K562 (cell line): Measurements from ENCODE around the gene HMOX2. TPM values are rescaled to one million over a fixed set of nuclear protein-coding genes. Genes with fewer than 3 reads are reported as not detected.

Experiments
- MTA3 ChIP-seq: fragments of 450-650 bp; formaldehyde crosslinking; IDR thresholded peaks from 2 replicates; pipeline ENCODE4 v1.6.1; 2017; ENCODE audit warnings: mild to moderate bottlenecking, borderline replicate concordance
- MYC ChIP-seq, 2 experiments: fragments of 250-450 bp in 1 of 2; sonication (Bioruptor Pico) in 1 of 2; IDR thresholded peaks; 2 replicates each; pipeline versions ENCODE4 v1.5.1 to v1.6.1; 2012 to 2021; ENCODE audit warnings: low read depth in 2 of 2, borderline replicate concordance in 1 of 2, improper control_type of control experiment in 1 of 2, low read length in 1 of 2, mild to moderate bottlenecking in 1 of 2, moderate library complexity in 1 of 2
- PPARD ChIP-seq: fragments of 250-450 bp; sonication (Bioruptor Pico); IDR thresholded peaks from 2 replicates; pipeline ENCODE4 v1.8.0; 2022; ENCODE audit warnings: inconsistent platforms, mild to moderate bottlenecking, moderate library complexity
- SAFB ChIP-seq: fragments of 200-400 bp; formaldehyde crosslinking; IDR thresholded peaks from 2 replicates; pipeline ENCODE4 v1.6.1; 2017; ENCODE audit warnings: low read depth, low read length, borderline replicate concordance
- SIRT6 ChIP-seq: IDR thresholded peaks from one replicate; pipeline ENCODE4 v1.6.1; 2012; ENCODE audit warnings: low read depth, mild to moderate bottlenecking, control low read depth, inconsistent platforms, low read length, moderate library complexity
- SMARCC2 ChIP-seq: fragments of 450-650 bp; IDR thresholded peaks from 2 replicates; pipeline ENCODE4 v1.6.1; 2017; ENCODE audit warnings: antibody characterized with exemption, moderate library complexity, mild to moderate bottlenecking, low read depth
- STAT6 ChIP-seq: sonication (generic); formaldehyde crosslinking; IDR thresholded peaks from 2 replicates; pipeline ENCODE4 v1.8.1; 2023; ENCODE audit warnings: mild to moderate bottlenecking, missing genetic modification reagents
- ZNF384 ChIP-seq: IDR thresholded peaks from 2 replicates; pipeline ENCODE4 v1.6.1; 2012; ENCODE audit warnings: low read depth, low read length, improper control_type of control experiment
- ZNF695 ChIP-seq: fragments of 450-650 bp; formaldehyde crosslinking; IDR thresholded peaks from 2 replicates; pipeline ENCODE4 v1.4.0; 2020; ENCODE audit warnings: mild to moderate bottlenecking, moderate library complexity
- ZNF699 ChIP-seq: fragments of 250-450 bp; sonication (Bioruptor Pico); IDR thresholded peaks from 2 replicates; pipeline ENCODE4 v1.8.0; 2021; ENCODE audit warnings: mild to moderate bottlenecking, moderate library complexity; ENCODE audit not compliant: insufficient replicate concordance
- polyA plus RNA-seq, 8 experiments: library from polyadenylated mRNA; depleted of rRNA in 4 of 8; stranded (reverse) in 5 of 8; unstranded in 3 of 8; fragments of >200 nt; fragmentation: Nextera tagmentation in 2 of 8; fragmentation: Illumina TruSeq in 1 of 8; extraction: Ambion mirVana in 2 of 8; extraction: Trizol in 1 of 8; gene quantifications; 2 replicates each; pipeline versions ENCODE4 v1.2.1 to v1.2.3, GENCODE V29; 2011 to 2014; ENCODE audit warnings: inconsistent platforms in 1 of 8, missing spikeins in 1 of 8
- total RNA-seq, 7 experiments: library from RNA; depleted of rRNA in 6 of 7; stranded (reverse); fragments of >200 nt in 6 of 7; fragmentation: Illumina TruSeq in 2 of 7; extraction: Trizol in 2 of 7; gene quantifications; 2 replicates each; pipeline versions ENCODE4 v1.2.1 to v1.2.3, GENCODE V29; 2011 to 2021; ENCODE audit warnings: low replicate concordance in 1 of 7
- TF ChIP-seq, protein P1 (sequence below), 2 experiments: fragments of 450-650 bp; IDR thresholded peaks; 2 replicates each; pipeline ENCODE4 v1.6.1; 2016
- TF ChIP-seq, protein P2 (sequence below): fragments of 450-650 bp; IDR thresholded peaks from one replicate; pipeline ENCODE4 v1.6.1; 2018; ENCODE audit warnings: mild to moderate bottlenecking, moderate library complexity; ENCODE audit not compliant: partially characterized antibody
- TF ChIP-seq, protein P3 (sequence below): IDR thresholded peaks from 3 replicates; pipeline ENCODE4 v1.6.1; 2011; ENCODE audit warnings: borderline replicate concordance, mild to moderate bottlenecking, moderate library complexity; ENCODE audit not compliant: insufficient read length; ENCODE audit errors: extremely low read depth

Gene HMOX2
- total and polyA plus RNA-seq, 9 of the 15 experiments (the other 6 are each of a cell fraction or from before 2014, with no cell fraction given) = 26.8 to 87.4 (median 57.4) TPM

- TF ChIP-seq, protein P1, sequence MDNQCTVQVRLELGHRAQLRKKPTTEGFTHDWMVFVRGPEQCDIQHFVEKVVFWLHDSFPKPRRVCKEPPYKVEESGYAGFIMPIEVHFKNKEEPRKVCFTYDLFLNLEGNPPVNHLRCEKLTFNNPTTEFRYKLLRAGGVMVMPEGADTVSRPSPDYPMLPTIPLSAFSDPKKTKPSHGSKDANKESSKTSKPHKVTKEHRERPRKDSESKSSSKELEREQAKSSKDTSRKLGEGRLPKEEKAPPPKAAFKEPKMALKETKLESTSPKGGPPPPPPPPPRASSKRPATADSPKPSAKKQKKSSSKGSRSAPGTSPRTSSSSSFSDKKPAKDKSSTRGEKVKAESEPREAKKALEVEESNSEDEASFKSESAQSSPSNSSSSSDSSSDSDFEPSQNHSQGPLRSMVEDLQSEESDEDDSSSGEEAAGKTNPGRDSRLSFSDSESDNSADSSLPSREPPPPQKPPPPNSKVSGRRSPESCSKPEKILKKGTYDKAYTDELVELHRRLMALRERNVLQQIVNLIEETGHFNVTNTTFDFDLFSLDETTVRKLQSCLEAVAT (IDR thresholded peaks at IDR 0.05) = no peak
- TF ChIP-seq, protein P2, sequence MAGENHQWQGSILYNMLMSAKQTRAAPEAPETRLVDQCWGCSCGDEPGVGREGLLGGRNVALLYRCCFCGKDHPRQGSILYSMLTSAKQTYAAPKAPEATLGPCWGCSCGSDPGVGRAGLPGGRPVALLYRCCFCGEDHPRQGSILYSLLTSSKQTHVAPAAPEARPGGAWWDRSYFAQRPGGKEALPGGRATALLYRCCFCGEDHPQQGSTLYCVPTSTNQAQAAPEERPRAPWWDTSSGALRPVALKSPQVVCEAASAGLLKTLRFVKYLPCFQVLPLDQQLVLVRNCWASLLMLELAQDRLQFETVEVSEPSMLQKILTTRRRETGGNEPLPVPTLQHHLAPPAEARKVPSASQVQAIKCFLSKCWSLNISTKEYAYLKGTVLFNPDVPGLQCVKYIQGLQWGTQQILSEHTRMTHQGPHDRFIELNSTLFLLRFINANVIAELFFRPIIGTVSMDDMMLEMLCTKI = no peak
- 0 out of 2 replicates have a peak, but pooled peaks have one; percentile 17 for TF ChIP-seq ZNF384
- TF ChIP-seq MYC (IDR thresholded peaks at IDR 0.05; ENCODE audit: low read depth, low read length) = no peak
- TF ChIP-seq MYC (CRISPR knock-in tag; IDR thresholded peaks at IDR 0.05; ENCODE audit: borderline replicate concordance, low read depth) = no peak
- TF ChIP-seq SIRT6 = no peak
- TF ChIP-seq SAFB = no peak
- no peak for TF ChIP-seq ZNF695 (CRISPR knock-in tag)
- TF ChIP-seq MTA3 = peak; percentile 37; the same call in 1 of the 2 replicates
- TF ChIP-seq ZNF699 (CRISPR knock-in tag) = no peak
- no peak for TF ChIP-seq STAT6
- no peak for TF ChIP-seq PPARD (CRISPR knock-in tag)
- TF ChIP-seq, protein P3, sequence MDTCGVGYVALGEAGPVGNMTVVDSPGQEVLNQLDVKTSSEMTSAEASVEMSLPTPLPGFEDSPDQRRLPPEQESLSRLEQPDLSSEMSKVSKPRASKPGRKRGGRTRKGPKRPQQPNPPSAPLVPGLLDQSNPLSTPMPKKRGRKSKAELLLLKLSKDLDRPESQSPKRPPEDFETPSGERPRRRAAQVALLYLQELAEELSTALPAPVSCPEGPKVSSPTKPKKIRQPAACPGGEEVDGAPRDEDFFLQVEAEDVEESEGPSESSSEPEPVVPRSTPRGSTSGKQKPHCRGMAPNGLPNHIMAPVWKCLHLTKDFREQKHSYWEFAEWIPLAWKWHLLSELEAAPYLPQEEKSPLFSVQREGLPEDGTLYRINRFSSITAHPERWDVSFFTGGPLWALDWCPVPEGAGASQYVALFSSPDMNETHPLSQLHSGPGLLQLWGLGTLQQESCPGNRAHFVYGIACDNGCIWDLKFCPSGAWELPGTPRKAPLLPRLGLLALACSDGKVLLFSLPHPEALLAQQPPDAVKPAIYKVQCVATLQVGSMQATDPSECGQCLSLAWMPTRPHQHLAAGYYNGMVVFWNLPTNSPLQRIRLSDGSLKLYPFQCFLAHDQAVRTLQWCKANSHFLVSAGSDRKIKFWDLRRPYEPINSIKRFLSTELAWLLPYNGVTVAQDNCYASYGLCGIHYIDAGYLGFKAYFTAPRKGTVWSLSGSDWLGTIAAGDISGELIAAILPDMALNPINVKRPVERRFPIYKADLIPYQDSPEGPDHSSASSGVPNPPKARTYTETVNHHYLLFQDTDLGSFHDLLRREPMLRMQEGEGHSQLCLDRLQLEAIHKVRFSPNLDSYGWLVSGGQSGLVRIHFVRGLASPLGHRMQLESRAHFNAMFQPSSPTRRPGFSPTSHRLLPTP = no peak
- no peak for TF ChIP-seq SMARCC2
These were observed 30.3 kb downstream of the HMOX2 start (continued) for GRCh38 chr16:4506450-4506849.
